ENCODE results near the gene AOAH. TPM values are rescaled to one million over a fixed set of nuclear protein-coding genes. Genes with fewer than 3 reads are reported as not detected.

The AOAH gene
- total and polyA plus RNA-seq, 11 donors, result 0.65 to 42.0 (median 1.8) TPM

DNA sequence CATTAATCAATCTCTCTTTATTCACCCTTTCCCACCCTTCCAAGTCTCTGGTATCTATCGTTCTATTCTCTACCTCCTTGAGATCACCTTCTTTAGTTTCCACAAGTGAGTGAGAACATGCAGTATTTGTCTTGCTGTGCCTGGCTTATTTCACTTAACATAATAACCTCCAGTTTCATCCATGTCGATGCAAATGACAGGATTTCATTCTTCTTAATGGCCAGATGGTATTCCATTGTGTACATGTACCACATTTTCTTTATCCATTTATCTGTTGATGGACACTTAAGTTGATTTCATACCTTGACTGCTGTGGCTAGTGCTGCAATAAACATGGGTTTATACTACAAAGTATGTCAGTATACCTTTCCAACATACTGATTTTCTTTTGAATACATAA, 3.8 kb upstream of the AOAH start:
- Histone ChIP-seq H3K9me3 (peaks cover 0 to 34% (median 8%) of the 10 kb centered on the region in 12 donors), H3K27me3 (no peaks in the 10 kb centered on the region), H3K4me1 (peaks cover 0 to 34% (median 0%) of the 10 kb centered on the region in 12 donors), H3K4me3 (no peak overlapping the region), H3K36me3 (no peaks in the 10 kb centered on the region), H3K27ac (no peak overlapping the region)
- DNase-seq (no peak), ATAC-seq (no peak)
- TF ChIP-seq, protein P1, sequence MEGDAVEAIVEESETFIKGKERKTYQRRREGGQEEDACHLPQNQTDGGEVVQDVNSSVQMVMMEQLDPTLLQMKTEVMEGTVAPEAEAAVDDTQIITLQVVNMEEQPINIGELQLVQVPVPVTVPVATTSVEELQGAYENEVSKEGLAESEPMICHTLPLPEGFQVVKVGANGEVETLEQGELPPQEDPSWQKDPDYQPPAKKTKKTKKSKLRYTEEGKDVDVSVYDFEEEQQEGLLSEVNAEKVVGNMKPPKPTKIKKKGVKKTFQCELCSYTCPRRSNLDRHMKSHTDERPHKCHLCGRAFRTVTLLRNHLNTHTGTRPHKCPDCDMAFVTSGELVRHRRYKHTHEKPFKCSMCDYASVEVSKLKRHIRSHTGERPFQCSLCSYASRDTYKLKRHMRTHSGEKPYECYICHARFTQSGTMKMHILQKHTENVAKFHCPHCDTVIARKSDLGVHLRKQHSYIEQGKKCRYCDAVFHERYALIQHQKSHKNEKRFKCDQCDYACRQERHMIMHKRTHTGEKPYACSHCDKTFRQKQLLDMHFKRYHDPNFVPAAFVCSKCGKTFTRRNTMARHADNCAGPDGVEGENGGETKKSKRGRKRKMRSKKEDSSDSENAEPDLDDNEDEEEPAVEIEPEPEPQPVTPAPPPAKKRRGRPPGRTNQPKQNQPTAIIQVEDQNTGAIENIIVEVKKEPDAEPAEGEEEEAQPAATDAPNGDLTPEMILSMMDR (IDR thresholded peaks at IDR 0.05), result no peak
- no peak for TF ChIP-seq POLR2A (IDR thresholded peaks at IDR 0.05)
- intact Hi-C loops (cut with DNase I), result no loop called here
- 80 to 90% (median 81%) methylated on average over 2 of the region's 2 CpGs for WGBS, 4 donors

DNA sequence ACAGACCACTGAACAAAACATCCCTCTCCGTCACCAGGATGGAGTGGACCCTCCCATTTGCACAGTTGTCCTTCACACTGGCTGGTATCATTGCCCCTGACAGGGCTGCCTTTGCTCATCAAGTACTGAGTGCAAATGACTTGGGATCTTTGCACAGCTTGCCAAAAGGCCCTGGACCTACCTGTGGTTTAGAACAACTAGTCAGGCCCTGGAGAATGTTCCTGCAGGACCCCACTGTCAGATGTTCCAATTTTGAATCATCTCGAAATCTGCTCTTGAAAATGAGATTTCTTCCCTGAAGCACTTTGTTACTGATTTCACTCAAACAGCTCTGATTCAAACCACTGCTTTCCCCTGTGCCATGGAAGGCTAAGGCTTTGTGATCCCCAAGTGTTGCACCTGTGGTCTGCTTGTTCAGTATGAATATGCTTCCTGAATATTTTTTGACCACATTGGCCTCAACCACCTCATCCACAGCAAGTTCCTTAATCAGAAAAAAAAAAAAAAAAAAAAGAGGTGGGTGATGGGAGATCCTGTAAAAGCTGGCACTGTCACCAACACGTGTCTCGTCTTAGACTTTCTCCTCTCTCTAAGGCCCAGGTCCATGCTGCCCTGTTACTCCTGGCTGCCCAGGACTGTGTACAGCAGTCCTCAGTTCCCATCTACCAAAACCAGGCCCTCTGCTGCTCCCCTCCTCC, 2.7 kb upstream of the AOAH start:
- TF ChIP-seq, protein P1 (IDR thresholded peaks at IDR 0.05), result no peak
- TF ChIP-seq POLR2A (IDR thresholded peaks at IDR 0.05), result no peak
- DNase-seq (no peak), ATAC-seq (no peak)
- 75 to 81% (median 77%) methylated on average over 4 of the region's 4 CpGs for WGBS, 4 donors
- H3K27ac ChIP-seq, result peak overlapping the region in 1 of 12 donors; percentile 90
- no peaks in the 10 kb centered on the region for H3K27me3 ChIP-seq
- intact Hi-C loops (cut with DNase I), result no loop called here
- no peaks in the 10 kb centered on the region for H3K36me3 ChIP-seq
- H3K4me1 ChIP-seq, result peaks cover 0 to 39% (median 0%) of the 10 kb centered on the region in 12 donors
- peaks cover 0 to 24% (median 8%) of the 10 kb centered on the region in 12 donors for H3K9me3 ChIP-seq
- H3K4me3 ChIP-seq, result no peak overlapping the region

DNA sequence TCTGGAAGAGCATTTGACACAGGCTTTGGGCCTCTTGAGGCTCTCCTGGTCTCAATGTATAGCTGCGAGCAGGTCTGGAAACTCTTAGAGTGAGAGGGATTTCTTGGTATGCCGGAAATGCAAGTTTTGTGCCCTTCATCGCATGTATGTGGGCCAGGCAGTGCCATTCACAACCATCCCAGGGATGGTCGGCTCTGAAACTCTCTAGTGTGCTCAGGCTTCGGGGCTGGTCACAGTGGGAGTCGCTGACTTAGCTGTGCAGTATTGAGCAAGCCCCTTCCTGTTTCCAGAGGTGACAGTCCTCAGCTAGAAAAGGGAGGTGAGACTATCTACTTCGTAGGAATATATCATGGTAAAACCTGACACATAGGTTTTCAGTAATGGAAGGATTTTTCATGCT, 2.0 kb upstream of the AOAH start:
- WGBS, 4 donors, result 83 to 94% (median 86%) methylated on average over 7 of the region's 7 CpGs
- ATAC-seq (peak in 2 of 4 donors; percentile 44 to 48), DNase-seq (no peak)
- peak overlapping the region in 1 of 12 donors; percentile 90 for H3K27ac ChIP-seq
- TF ChIP-seq POLR2A (IDR thresholded peaks at IDR 0.05), result no peak
- TF ChIP-seq, protein P1 (IDR thresholded peaks at IDR 0.05), result no peak
- no peaks in the 10 kb centered on the region for H3K36me3 ChIP-seq
- H3K9me3 ChIP-seq, result peaks cover 0 to 22% (median 8%) of the 10 kb centered on the region in 12 donors
- no peaks in the 10 kb centered on the region for H3K27me3 ChIP-seq
- peaks cover 0 to 42% (median 0%) of the 10 kb centered on the region in 12 donors for H3K4me1 ChIP-seq
- no peak overlapping the region for H3K4me3 ChIP-seq
- intact Hi-C loops (cut with DNase I), result no loop called here

DNA sequence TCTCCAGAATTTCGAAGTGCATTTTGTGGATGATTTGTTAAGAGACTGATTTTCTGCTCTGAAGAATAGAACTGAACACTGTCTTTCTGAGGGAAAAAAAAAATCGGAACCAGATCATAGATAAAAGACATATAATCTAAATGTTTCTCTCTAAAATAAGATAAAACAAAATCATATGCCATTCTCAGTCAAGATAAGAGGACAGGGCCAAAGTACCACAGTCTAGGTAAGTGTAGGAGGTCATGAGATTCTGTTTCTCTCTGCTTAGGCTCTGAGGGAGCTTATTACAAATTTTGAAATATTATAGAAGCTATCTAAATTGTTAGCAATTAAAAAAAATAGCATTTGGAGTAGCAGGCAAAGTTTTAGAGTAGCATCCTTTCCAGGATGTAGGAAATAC, 702 bp upstream of the AOAH start:
- DNase-seq, result no peak
- intact Hi-C loops (cut with DNase I), result no loop called here
- H3K27me3 ChIP-seq, result no peaks in the 10 kb centered on the region
- H3K4me1 ChIP-seq, result peaks cover 0 to 48% (median 0%) of the 10 kb centered on the region in 12 donors
- no peaks in the 10 kb centered on the region for H3K36me3 ChIP-seq
- no peak for ATAC-seq
- no peak overlapping the region for H3K4me3 ChIP-seq
- TF ChIP-seq, protein P1 (IDR thresholded peaks at IDR 0.05), result no peak
- TF ChIP-seq POLR2A (IDR thresholded peaks at IDR 0.05), result no peak
- WGBS, 4 donors, result 59 to 77% (median 73%) methylated on average over 2 of the region's 2 CpGs
- H3K27ac ChIP-seq, result peak overlapping the region in 1 of 12 donors; percentile 90
- H3K9me3 ChIP-seq, result peaks cover 0 to 17% (median 8%) of the 10 kb centered on the region in 12 donors

All from heart left ventricle (tissue), 16 donors.